Breast epithelium (tissue), 3 donors: ENCODE measurements around the gene C22orf42.

Source experiments
- POLR2A ChIP-seq: fragments of 450-650 bp; IDR thresholded peaks from one replicate; pipeline ENCODE4 v1.6.1; 2016; ENCODE audit warnings: antibody characterized with exemption, mild to moderate bottlenecking, moderate library complexity
- POLR2AphosphoS5 ChIP-seq, 3 donors: sonication (generic); formaldehyde crosslinking; IDR thresholded peaks; one replicate each; pipeline ENCODE4 v1.6.1; 2017; ENCODE audit warnings: antibody characterized with exemption in 3 of 3
- TF ChIP-seq, protein P1 (sequence below), 3 donors: fragments of 450-650 bp; IDR thresholded peaks; one replicate each; pipeline ENCODE4 v1.5.1; 2016 to 2017; ENCODE audit warnings: antibody characterized with exemption in 3 of 3, mild to moderate bottlenecking in 3 of 3, moderate library complexity in 3 of 3

DNA sequence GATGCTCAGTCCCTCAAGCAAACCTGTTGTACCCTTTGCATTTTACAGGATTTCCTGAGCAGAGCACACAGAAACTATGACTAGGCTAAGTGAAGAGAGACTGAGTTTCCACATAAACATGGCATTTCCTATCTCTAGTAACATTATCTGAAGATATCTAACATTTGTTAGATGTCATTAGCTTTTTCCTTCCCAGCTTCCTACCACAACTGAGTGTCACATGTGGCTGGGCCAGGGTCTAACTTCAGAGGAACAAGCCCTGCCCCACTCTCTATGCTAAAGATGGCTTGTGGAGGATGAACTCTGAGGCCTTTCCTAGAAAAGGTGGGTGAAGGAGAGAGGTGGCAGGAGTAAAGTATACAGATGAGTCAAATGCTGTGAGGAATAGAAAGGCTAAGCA, 16.5 kb downstream of the C22orf42 start:
- TF ChIP-seq, protein P1, sequence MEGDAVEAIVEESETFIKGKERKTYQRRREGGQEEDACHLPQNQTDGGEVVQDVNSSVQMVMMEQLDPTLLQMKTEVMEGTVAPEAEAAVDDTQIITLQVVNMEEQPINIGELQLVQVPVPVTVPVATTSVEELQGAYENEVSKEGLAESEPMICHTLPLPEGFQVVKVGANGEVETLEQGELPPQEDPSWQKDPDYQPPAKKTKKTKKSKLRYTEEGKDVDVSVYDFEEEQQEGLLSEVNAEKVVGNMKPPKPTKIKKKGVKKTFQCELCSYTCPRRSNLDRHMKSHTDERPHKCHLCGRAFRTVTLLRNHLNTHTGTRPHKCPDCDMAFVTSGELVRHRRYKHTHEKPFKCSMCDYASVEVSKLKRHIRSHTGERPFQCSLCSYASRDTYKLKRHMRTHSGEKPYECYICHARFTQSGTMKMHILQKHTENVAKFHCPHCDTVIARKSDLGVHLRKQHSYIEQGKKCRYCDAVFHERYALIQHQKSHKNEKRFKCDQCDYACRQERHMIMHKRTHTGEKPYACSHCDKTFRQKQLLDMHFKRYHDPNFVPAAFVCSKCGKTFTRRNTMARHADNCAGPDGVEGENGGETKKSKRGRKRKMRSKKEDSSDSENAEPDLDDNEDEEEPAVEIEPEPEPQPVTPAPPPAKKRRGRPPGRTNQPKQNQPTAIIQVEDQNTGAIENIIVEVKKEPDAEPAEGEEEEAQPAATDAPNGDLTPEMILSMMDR (IDR thresholded peaks at IDR 0.05) = no peak
- TF ChIP-seq POLR2A = no peak
- TF ChIP-seq POLR2AphosphoS5 (IDR thresholded peaks at IDR 0.05) = no peak
